Mucosa of stomach (tissue), 1 donor: ENCODE measurements around the gene ELFN1.

Experiments used
- H3K27me3 ChIP-seq: one replicate; pipeline ENCODE4 v1.7.0; 2013; ENCODE audit warnings: mild to moderate bottlenecking, low read length; ENCODE audit not compliant: control insufficient read depth, insufficient read depth
- H3K36me3 ChIP-seq: one replicate; pipeline ENCODE4 v1.7.0; 2013; ENCODE audit warnings: low read length; ENCODE audit not compliant: control insufficient read depth, insufficient read depth
- H3K4me1 ChIP-seq: one replicate; pipeline ENCODE4 v1.7.0; 2013; ENCODE audit warnings: mild to moderate bottlenecking, low read length; ENCODE audit not compliant: control insufficient read depth, insufficient read depth
- H3K4me3 ChIP-seq: one replicate; pipeline ENCODE4 v1.7.0; 2013; ENCODE audit warnings: low read length
- H3K9ac ChIP-seq: one replicate; pipeline ENCODE4 v1.7.0; 2013; ENCODE audit warnings: mild to moderate bottlenecking, low read length, moderate library complexity
- H3K9me3 ChIP-seq: one replicate; pipeline ENCODE4 v1.7.0; 2013; ENCODE audit warnings: mild to moderate bottlenecking, low read length, moderate library complexity; ENCODE audit not compliant: control insufficient read depth
- donor health status: Pancreatic carcinoma.

ELFN1 gene

GRCh38 chr7:1697499-1698125 is 27.5 kb downstream of the ELFN1 start:
- Histone ChIP-seq H3K36me3 (no peaks in the 10 kb centered on the region), H3K4me3 (no peak overlapping the region), H3K27me3 (no peaks in the 10 kb centered on the region), H3K4me1 (no peaks in the 10 kb centered on the region), H3K9me3 (no peaks in the 10 kb centered on the region), H3K9ac (no peak overlapping the region)

GRCh38 chr7:1698201-1698600 is 28.1 kb downstream of the ELFN1 start:
- Histone ChIP-seq H3K36me3 (no peaks in the 10 kb centered on the region), H3K27me3 (no peaks in the 10 kb centered on the region), H3K4me1 (no peaks in the 10 kb centered on the region), H3K9ac (no peak overlapping the region), H3K9me3 (no peaks in the 10 kb centered on the region), H3K4me3 (no peak overlapping the region)

- Histone ChIP-seq H3K4me1 (no peaks in the 10 kb centered on the region), H3K9ac (no peak overlapping the region), H3K9me3 (no peaks in the 10 kb centered on the region), H3K27me3 (no peaks in the 10 kb centered on the region), H3K36me3 (no peaks in the 10 kb centered on the region), H3K4me3 (no peak overlapping the region)
Observed at GRCh38 chr7:1698951-1699350, 28.9 kb downstream of the ELFN1 start.

- no peaks in the 10 kb centered on the region for H3K9me3 ChIP-seq
- no peaks in the 10 kb centered on the region for H3K4me1 ChIP-seq
- no peaks in the 10 kb centered on the region for H3K36me3 ChIP-seq
- no peak overlapping the region for H3K9ac ChIP-seq
- H3K4me3 ChIP-seq: no peak overlapping the region
- H3K27me3 ChIP-seq: no peaks in the 10 kb centered on the region
Observed at GRCh38 chr7:1700086-1700485, 30.0 kb downstream of the ELFN1 start.

- no peaks in the 10 kb centered on the region for H3K27me3 ChIP-seq
- H3K9me3 ChIP-seq: no peaks in the 10 kb centered on the region
- H3K9ac ChIP-seq: no peak overlapping the region
- H3K4me1 ChIP-seq: no peaks in the 10 kb centered on the region
- H3K4me3 ChIP-seq: no peak overlapping the region
- no peaks in the 10 kb centered on the region for H3K36me3 ChIP-seq
Observed at GRCh38 chr7:1700536-1701333, 30.7 kb downstream of the ELFN1 start.

GRCh38 chr7:1702652-1703051 is 32.6 kb downstream of the ELFN1 start:
- Histone ChIP-seq H3K36me3 (no peaks in the 10 kb centered on the region), H3K27me3 (no peaks in the 10 kb centered on the region), H3K9ac (no peak overlapping the region), H3K9me3 (no peaks in the 10 kb centered on the region), H3K4me1 (no peaks in the 10 kb centered on the region), H3K4me3 (no peak overlapping the region)

GRCh38 chr7:1703441-1703840 is 33.4 kb downstream of the ELFN1 start:
- no peak overlapping the region for H3K4me3 ChIP-seq
- no peak overlapping the region for H3K9ac ChIP-seq
- H3K9me3 ChIP-seq: no peaks in the 10 kb centered on the region

GRCh38 chr7:1703871-1704810 is 34.1 kb downstream of the ELFN1 start:
- no peak overlapping the region for H3K9ac ChIP-seq
- H3K36me3 ChIP-seq: no peaks in the 10 kb centered on the region
- H3K27me3 ChIP-seq: no peaks in the 10 kb centered on the region
- no peak overlapping the region for H3K4me3 ChIP-seq
- no peaks in the 10 kb centered on the region for H3K4me1 ChIP-seq
- H3K9me3 ChIP-seq: no peaks in the 10 kb centered on the region

More at GRCh38 chr7:1703441-1703840, 33.4 kb downstream of the ELFN1 start:
- H3K4me1 ChIP-seq: no peaks in the 10 kb centered on the region
- H3K27me3 ChIP-seq: no peaks in the 10 kb centered on the region
- H3K36me3 ChIP-seq: no peaks in the 10 kb centered on the region

- Histone ChIP-seq H3K27me3 (no peaks in the 10 kb centered on the region), H3K4me1 (no peaks in the 10 kb centered on the region), H3K9ac (no peak overlapping the region), H3K9me3 (peaks cover 7% of the 10 kb centered on the region), H3K4me3 (no peak overlapping the region), H3K36me3 (no peaks in the 10 kb centered on the region)
Observed at GRCh38 chr7:1704811-1705738, 35.0 kb downstream of the ELFN1 start.

GRCh38 chr7:1705856-1706255 is 35.8 kb downstream of the ELFN1 start:
- Histone ChIP-seq H3K4me1 (no peaks in the 10 kb centered on the region), H3K4me3 (no peak overlapping the region)

GRCh38 chr7:1706381-1706720 is 36.3 kb downstream of the ELFN1 start:
- H3K4me1 ChIP-seq: no peaks in the 10 kb centered on the region
- H3K27me3 ChIP-seq: no peaks in the 10 kb centered on the region
- no peak overlapping the region for H3K9ac ChIP-seq
- H3K9me3 ChIP-seq: peaks cover 9% of the 10 kb centered on the region
- no peaks in the 10 kb centered on the region for H3K36me3 ChIP-seq
- no peak overlapping the region for H3K4me3 ChIP-seq

More at GRCh38 chr7:1705856-1706255, 35.8 kb downstream of the ELFN1 start:
- no peaks in the 10 kb centered on the region for H3K27me3 ChIP-seq
- peaks cover 9% of the 10 kb centered on the region for H3K9me3 ChIP-seq
- H3K36me3 ChIP-seq: no peaks in the 10 kb centered on the region
- no peak overlapping the region for H3K9ac ChIP-seq
